ENCODE measurements around the gene HIVEP1. TPM values are rescaled to one million over a fixed set of nuclear protein-coding genes. Genes with fewer than 3 reads are reported as not detected.

The HIVEP1 gene
- total and polyA plus RNA-seq, 2 of the 8 experiments (the other 6 are each of a cell fraction or from before 2014, with no cell fraction given), result 22.6 to 23.1 TPM

GRCh38 chr6:11970114-11970513 lies 42.0 kb upstream of the HIVEP1 start:
- H3K4me1 ChIP-seq (replicated peaks in 1 of 4; ENCODE audit: control insufficient read depth in 3 of 4, insufficient read depth in 4 of 4, low read length in 3 of 4), result peaks cover 3 to 17% (median 14%) of the 10 kb centered on the region in 4 experiments
- H3K4me3 ChIP-seq (ENCODE audit: extremely low read depth in 1 of 4, insufficient read depth in 2 of 4, low read depth in 3 of 4, low read length in 4 of 4), result no peak overlapping the region
- no peak overlapping the region for H2BK12ac ChIP-seq (ENCODE audit: low read depth, low read length)
- H4K20me1 ChIP-seq (replicated peaks in 1 of 2; ENCODE audit: control insufficient read depth in 1 of 2, insufficient read depth in 2 of 2, low read length in 2 of 2), result no peaks in the 10 kb centered on the region
- no peaks in the 10 kb centered on the region for H3K36me3 ChIP-seq (ENCODE audit: control insufficient read depth in 2 of 4, insufficient read depth in 4 of 4, low read length in 3 of 4)
- H3K79me1 ChIP-seq (ENCODE audit: low read depth, low read length), result no peaks in the 10 kb centered on the region
- H3K4ac ChIP-seq (replicated peaks; ENCODE audit: insufficient read length, low read depth, low read length), result no peak overlapping the region
- FAIRE-seq (no peak), DNase-seq (ENCODE audit: low read depth in 1 of 2, low spot score in 2 of 2) (no peak)
- no peak overlapping the region for H4K8ac ChIP-seq (ENCODE audit: extremely low read depth, insufficient read depth, low read length)
- no peak overlapping the region for H4K5ac ChIP-seq (ENCODE audit: insufficient read length, low read depth, low read length)
- no peak overlapping the region for H3K27ac ChIP-seq (ENCODE audit: low read depth, low read length)
- H4K91ac ChIP-seq (replicated peaks; ENCODE audit: insufficient read length, low read length), result no peak overlapping the region
- H3K56ac ChIP-seq (replicated peaks; ENCODE audit: insufficient read length, low read depth, low read length), result no peak overlapping the region
- POLR2A ChIA-PET (ENCODE audit: partially characterized antibody), result no interaction called here
- 95% methylated on average over 3 of the region's 3 CpGs; no CpG with 5 or more reads in 1 of the 2 experiments for WGBS, 2 experiments (ENCODE audit: extremely low coverage in 1 of 2, insufficient coverage in 1 of 2, insufficient read length in 1 of 2, insufficient replicate concordance in 2 of 2, low coverage in 1 of 2, low lambda C conversion rate in 2 of 2, missing lambda C conversion rate in 1 of 2)
- no peaks in the 10 kb centered on the region for H3K27me3 ChIP-seq (replicated peaks in 1 of 4; ENCODE audit: control insufficient read depth in 3 of 4, extremely low read depth in 1 of 4, insufficient read depth in 3 of 4, low read length in 3 of 4)
- H3K4me2 ChIP-seq (ENCODE audit: insufficient read depth in 1 of 2, low read depth in 2 of 2, low read length in 2 of 2), result no peak overlapping the region
- no peaks in the 10 kb centered on the region for H3K23me2 ChIP-seq (ENCODE audit: low read depth, low read length)
- no peak overlapping the region for H3K9ac ChIP-seq (replicated peaks in 1 of 4; ENCODE audit: extremely low read depth in 1 of 4, low read depth in 3 of 4, low read length in 3 of 4)
- no peak overlapping the region for H3K23ac ChIP-seq (ENCODE audit: insufficient read length)
- H2AK5ac ChIP-seq (ENCODE audit: low read depth, low read length), result no peak overlapping the region
- H2BK15ac ChIP-seq (ENCODE audit: low read length), result no peak overlapping the region
- no peak overlapping the region for H2AFZ ChIP-seq (ENCODE audit: low read length)
- H2BK120ac ChIP-seq (replicated peaks; ENCODE audit: low read depth, low read length), result no peak overlapping the region
- CTCF ChIA-PET (ENCODE audit: partially characterized antibody), result no interaction called here
- no peaks in the 10 kb centered on the region for H3K79me2 ChIP-seq (ENCODE audit: control insufficient read depth in 1 of 2, insufficient read depth in 2 of 2, low read length in 2 of 2)
- no peak overlapping the region for H3K14ac ChIP-seq (ENCODE audit: insufficient read length)
- H3K9me3 ChIP-seq (ENCODE audit: insufficient read depth in 2 of 2, low read depth in 1 of 2, low read length in 1 of 2), result no peaks in the 10 kb centered on the region
- no peak overlapping the region for H2BK5ac ChIP-seq (ENCODE audit: low read depth, low read length)
- no peak overlapping the region for H3K18ac ChIP-seq (ENCODE audit: extremely low read depth, low read length)
- H2BK20ac ChIP-seq (ENCODE audit: low read length), result no peak overlapping the region
- TF ChIP-seq RNF2 (IDR thresholded peaks at IDR 0.05; ENCODE audit: borderline replicate concordance, low read depth, low read length, missing control alignments, poor library complexity, severe bottlenecking) (no peak), ZNF274 (IDR thresholded peaks at IDR 0.05; ENCODE audit: borderline replicate concordance, extremely low read depth, low read length) (no peak), GTF2F1 (IDR thresholded peaks at IDR 0.05; ENCODE audit: borderline replicate concordance, low read depth, low read length) (no peak), NRF1 (IDR thresholded peaks at IDR 0.05; ENCODE audit: low read depth, low read length) (no peak), BACH1 (IDR thresholded peaks at IDR 0.05; ENCODE audit: low read length) (no peak), ATF3 (IDR thresholded peaks at IDR 0.05; ENCODE audit: insufficient read depth, low read depth, low read length) (no peak), SIX5 (IDR thresholded peaks at IDR 0.05; ENCODE audit: low read depth, low read length) (no peak), SP1 (IDR thresholded peaks at IDR 0.05; ENCODE audit: low read depth, low read length) (no peak), SRF (IDR thresholded peaks at IDR 0.05; ENCODE audit: low read depth, low read length) (no peak)
- TF ChIP-seq, protein P1, sequence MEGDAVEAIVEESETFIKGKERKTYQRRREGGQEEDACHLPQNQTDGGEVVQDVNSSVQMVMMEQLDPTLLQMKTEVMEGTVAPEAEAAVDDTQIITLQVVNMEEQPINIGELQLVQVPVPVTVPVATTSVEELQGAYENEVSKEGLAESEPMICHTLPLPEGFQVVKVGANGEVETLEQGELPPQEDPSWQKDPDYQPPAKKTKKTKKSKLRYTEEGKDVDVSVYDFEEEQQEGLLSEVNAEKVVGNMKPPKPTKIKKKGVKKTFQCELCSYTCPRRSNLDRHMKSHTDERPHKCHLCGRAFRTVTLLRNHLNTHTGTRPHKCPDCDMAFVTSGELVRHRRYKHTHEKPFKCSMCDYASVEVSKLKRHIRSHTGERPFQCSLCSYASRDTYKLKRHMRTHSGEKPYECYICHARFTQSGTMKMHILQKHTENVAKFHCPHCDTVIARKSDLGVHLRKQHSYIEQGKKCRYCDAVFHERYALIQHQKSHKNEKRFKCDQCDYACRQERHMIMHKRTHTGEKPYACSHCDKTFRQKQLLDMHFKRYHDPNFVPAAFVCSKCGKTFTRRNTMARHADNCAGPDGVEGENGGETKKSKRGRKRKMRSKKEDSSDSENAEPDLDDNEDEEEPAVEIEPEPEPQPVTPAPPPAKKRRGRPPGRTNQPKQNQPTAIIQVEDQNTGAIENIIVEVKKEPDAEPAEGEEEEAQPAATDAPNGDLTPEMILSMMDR (IDR thresholded peaks at IDR 0.05; ENCODE audit: control extremely low read depth in 1 of 3, insufficient read depth in 1 of 3, low read depth in 1 of 3, low read length in 3 of 3), result no peak
